ENCODE results near the gene ANKRD17.

Gene ANKRD17

GRCh38 chr4:73098713-73099112 lies 159.9 kb downstream of the ANKRD17 start:
- POLR2A ChIA-PET (ENCODE audit: low non-redundant PET), result no interaction called here

DNA sequence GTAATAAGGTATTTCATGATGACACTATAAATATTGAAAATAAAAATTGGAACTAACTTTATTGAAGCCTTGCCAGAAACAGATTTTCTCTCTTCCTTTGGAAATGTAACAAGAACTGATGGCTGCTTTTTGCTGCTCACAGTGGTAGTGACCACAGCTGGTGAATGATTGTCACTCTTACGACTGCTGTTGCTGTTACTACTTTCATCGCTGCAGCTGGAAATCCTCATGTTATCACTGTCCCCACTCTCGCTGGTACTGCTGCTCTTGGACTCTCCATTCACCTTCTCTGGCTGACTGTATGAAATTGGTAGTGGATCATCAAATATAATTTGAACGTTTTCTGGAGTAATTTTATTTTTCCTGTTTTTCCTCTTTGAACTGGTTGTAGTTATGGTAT lies 160.6 kb downstream of the ANKRD17 start:
- CTCF ChIA-PET, result interaction anchor here (0.7 kb wide), 1 partner anchor 12 kb away, joined by 3 read pairs; no protein-coding TSS in a partner anchor
- POLR2A ChIA-PET (ENCODE audit: low non-redundant PET), result no interaction called here
- TF ChIP-seq CTCF (conservative IDR thresholded peaks at IDR 0.05; ENCODE audit: low read depth), result no peak

More at GRCh38 chr4:73098713-73099112, 159.9 kb downstream of the ANKRD17 start:
- CTCF ChIA-PET, result no interaction called here
- no peak for DNase-seq (ENCODE audit: low spot score)
- TF ChIP-seq CTCF (conservative IDR thresholded peaks at IDR 0.05; ENCODE audit: low read depth), result no peak
- no peak overlapping the region; the same call in 1 of the 2 replicates for H3K27ac ChIP-seq

GRCh38 chr4:73092868-73093267 lies 165.7 kb downstream of the ANKRD17 start:
- CTCF ChIA-PET, result interaction anchor here (0.6 kb wide), 1 partner anchor 63 kb away, joined by 4 read pairs; no protein-coding TSS in a partner anchor
- POLR2A ChIA-PET (ENCODE audit: low non-redundant PET), result no interaction called here
- no peak for TF ChIP-seq CTCF (conservative IDR thresholded peaks at IDR 0.05; ENCODE audit: low read depth)
- no peak overlapping the region for H3K27ac ChIP-seq
- DNase-seq (ENCODE audit: low spot score), result no peak

More for the DNA sequence above, 160.6 kb downstream of the ANKRD17 start:
- H3K27ac ChIP-seq, result no peak overlapping the region
- no peak for DNase-seq (ENCODE audit: low spot score)

- CTCF ChIA-PET, result interaction anchor here (0.6 to 0.7 kb wide), 2 partner anchors 27 to 563 kb away, joined by 5 read pairs; no protein-coding TSS in a partner anchor
- DNase-seq (ENCODE audit: low spot score), result no peak
- no peak overlapping the region for H3K27ac ChIP-seq
- POLR2A ChIA-PET (ENCODE audit: low non-redundant PET), result no interaction called here
- no peak for TF ChIP-seq CTCF (conservative IDR thresholded peaks at IDR 0.05; ENCODE audit: low read depth)
Measured at GRCh38 chr4:73090738-73091137, 167.9 kb downstream of the ANKRD17 start.

- no peak for DNase-seq (ENCODE audit: low spot score)
- ChIA-PET CTCF (interaction anchor here (0.7 to 0.8 kb wide), 2 partner anchors 9 to 282 kb away, joined by 3 to 5 read pairs; no protein-coding TSS in a partner anchor), POLR2A (ENCODE audit: low non-redundant PET) (no interaction called here)
- TF ChIP-seq CTCF (conservative IDR thresholded peaks at IDR 0.05; ENCODE audit: low read depth), result no peak
- no peak overlapping the region for H3K27ac ChIP-seq
Measured at GRCh38 chr4:73087871-73088270, 170.7 kb downstream of the ANKRD17 start.

- DNase-seq (ENCODE audit: low spot score), result no peak
- CTCF ChIA-PET, result interaction anchor here (0.5 kb wide), 1 partner anchor 12 kb away, joined by 3 read pairs; no protein-coding TSS in a partner anchor
- POLR2A ChIA-PET (ENCODE audit: low non-redundant PET), result no interaction called here
- H3K27ac ChIP-seq, result no peak overlapping the region
- TF ChIP-seq CTCF (conservative IDR thresholded peaks at IDR 0.05; ENCODE audit: low read depth), result no peak
Measured at GRCh38 chr4:73086095-73086868, 172.3 kb downstream of the ANKRD17 start.
